ENCODE results near the gene BMP3.

Gene BMP3

DNA sequence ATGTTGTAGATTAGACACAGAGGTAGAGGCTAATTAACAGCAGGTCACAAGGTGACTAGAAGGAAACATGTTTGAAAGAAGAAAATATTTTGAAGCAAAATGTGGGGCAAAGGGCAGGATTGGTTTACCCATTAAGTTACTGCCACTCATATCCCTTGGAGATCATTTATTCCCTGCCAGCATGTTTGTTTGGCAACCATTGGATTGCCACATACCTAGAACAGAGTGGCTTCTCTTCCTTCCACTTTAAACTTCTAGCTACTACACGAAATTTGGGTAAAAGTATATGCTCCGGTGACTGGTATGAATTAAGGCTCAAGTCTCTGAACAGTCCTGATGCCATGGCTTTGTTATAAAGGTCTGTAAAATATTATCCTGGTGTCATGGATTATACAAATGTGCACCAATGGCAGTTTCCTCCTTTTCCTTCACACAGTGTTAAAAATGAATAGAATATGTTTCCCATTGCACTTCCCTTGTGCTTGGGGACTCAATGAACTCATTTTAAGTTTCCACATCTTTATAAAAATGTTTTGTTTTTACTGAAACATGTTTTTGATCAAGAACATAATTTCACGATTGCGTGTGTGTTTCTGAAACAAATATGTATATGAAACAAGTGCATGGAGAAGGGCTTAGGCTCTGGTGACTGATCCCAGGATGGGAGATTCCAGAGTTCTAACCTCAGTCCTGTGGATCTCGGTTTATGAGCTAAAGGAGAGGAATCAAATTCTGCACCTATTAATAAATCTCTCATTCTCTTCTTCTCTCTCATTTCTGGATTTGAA, 12.3 kb downstream of the BMP3 start:
- DNase-seq (ENCODE audit: low read depth in 3 of 3): no peak

GRCh38 chr4:81049330-81049729, 18.8 kb downstream of the BMP3 start:
- DNase-seq (ENCODE audit: low read depth in 3 of 3): no peak

GRCh38 chr4:81049907-81050306, 19.4 kb downstream of the BMP3 start:
- DNase-seq (ENCODE audit: low read depth in 3 of 3): no peak

GRCh38 chr4:81052119-81053068, 21.9 kb downstream of the BMP3 start:
- DNase-seq (ENCODE audit: low read depth in 3 of 3): peak in 1 of 3 donors; percentile 28

GRCh38 chr4:81058621-81059020, 28.1 kb downstream of the BMP3 start:
- no peak for DNase-seq (ENCODE audit: low read depth in 3 of 3)

- DNase-seq (ENCODE audit: low read depth in 3 of 3): no peak
Measured at GRCh38 chr4:81060587-81061343, 30.3 kb downstream of the BMP3 start.

DNA sequence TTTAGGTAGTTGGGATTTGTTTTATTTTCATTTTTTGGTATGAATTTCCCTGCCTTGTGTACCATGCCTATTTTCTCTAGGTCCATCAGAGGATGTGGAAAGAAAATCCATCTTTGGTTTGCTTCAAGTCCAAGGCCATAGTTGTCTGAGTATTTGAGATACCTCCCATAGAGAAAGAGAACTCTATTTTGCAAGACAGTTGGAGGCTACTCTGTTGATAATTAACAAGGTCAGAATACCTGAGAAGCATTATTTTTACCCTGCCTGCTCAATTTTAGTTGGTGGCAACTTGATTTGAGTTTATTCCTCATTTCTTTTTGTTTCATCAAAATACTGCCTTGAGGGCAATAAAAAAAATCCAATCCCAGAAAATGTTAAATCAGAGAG, 30.8 kb downstream of the BMP3 start:
- no peak for DNase-seq (ENCODE audit: low read depth in 3 of 3)

DNA sequence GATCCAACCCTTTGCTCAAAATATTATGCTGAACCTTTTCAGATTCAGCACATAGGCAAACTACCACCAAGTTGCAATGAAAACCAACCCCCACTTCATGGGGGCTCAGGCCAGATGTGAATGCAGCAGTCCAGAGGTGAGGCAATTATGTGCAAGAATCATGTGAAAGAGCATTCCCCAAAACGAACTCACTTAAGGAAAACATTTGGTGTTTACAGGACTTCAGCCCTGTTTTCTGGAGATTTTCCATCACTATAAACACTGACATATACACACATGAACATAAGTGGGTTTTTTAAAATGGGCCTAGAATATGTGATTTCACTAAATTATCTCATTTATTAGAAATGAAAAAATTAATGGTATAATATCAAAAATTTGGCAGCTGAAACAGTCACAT, 31.5 kb downstream of the BMP3 start:
- no peak for DNase-seq (ENCODE audit: low read depth in 3 of 3)

DNA sequence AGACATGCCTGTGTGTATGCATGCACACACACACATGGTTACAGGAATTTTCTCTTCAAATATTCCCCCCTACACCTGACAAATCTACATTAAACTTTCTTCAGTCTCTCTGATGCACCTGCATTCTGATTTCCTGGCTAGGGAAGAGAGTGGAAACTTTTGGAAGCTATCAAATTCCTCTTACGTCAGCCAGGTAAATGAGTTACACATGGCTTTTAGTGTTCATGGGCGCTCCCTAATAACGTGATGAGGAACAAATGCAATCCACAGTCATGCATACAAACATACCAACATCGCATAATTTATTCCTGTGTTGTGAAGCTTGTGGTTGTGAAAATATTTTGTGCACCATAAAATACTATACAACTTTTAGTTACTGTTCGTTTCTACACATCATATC, 34.9 kb downstream of the BMP3 start:
- no peak for DNase-seq (ENCODE audit: low read depth in 3 of 3)

DNA sequence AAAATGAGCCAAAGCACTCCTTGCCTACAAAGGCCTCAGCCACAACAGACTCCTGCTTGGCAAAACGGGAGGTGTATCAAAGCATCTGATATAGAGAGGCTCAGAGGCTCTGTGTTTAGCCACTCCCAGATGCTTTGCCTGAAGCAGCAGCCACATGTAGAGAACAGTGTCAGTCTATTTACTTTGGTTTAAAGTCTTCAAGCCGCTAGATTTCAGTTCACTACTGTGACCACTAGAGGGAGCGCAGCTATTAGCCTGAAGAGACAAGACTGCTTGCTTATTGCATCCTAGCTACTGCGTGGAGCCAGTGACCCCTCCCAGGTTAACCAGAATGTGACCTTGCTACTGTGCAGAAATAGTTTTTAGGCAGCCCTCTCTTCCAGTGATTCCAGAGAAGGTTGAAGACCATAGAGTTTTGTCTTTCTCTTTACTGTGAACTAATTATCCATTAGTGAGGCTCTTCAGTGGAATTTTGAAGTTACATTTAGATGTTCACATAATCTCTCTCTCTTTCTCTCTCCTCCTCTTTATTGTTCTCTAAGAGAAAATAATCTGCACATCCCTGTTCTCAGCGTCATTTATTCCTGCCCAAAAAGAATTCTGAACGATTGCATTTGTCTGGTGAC, 39.3 kb downstream of the BMP3 start:
- peak; percentile 15 to 40 (median 27) for DNase-seq (ENCODE audit: low read depth in 3 of 3)

GRCh38 chr4:81071013-81071412, 40.5 kb downstream of the BMP3 start:
- DNase-seq (ENCODE audit: low read depth in 3 of 3): no peak

DNA sequence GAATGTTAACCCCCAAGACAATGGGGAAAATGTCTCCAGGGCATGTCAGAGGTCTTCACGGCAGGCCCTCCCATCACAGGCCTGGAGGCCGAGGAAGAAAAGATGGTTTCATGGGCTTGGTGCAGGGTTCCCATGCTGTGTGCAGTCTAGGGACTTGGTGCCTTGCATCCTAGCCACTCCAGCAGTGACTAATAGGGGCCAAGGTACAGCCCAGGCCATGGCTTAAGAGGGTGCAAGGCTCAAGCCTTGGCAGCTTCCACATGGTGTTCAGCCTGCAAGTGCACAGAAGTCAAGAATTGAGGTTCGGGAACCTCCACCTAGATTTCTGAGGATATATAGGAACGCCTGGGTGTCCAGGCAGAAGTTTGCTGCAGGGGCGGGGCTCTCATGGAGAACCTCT, 50.6 kb downstream of the BMP3 start:
- DNase-seq (ENCODE audit: low read depth in 3 of 3): no peak

GRCh38 chr4:81084029-81084428, 53.5 kb downstream of the BMP3 start:
- DNase-seq (ENCODE audit: low read depth in 3 of 3): no peak

DNA sequence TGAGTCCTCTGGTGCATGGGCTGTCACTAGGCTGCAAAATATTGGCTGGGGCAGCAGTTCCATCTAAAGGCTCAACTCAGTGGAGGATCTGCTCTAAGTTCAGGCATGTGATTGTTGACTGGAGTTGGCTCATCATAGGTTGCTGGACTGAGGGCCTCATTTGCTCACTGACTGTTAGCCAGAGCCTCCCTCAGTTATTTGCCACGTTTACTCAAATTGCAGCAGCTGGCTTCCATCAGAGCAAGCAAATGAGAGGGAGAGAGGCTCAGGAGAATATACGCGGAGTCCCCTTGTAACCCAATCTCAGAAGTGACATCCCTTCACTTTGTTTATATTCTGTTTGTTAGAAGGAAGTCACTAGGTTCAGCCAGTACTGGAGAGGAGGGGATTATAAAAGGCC, 54.1 kb downstream of the BMP3 start:
- no peak for DNase-seq (ENCODE audit: low read depth in 3 of 3)

GRCh38 chr4:81085291-81085690, 54.8 kb downstream of the BMP3 start:
- no peak for DNase-seq (ENCODE audit: low read depth in 3 of 3)

- DNase-seq (ENCODE audit: low read depth in 3 of 3): no peak
Measured at GRCh38 chr4:81085979-81086378, 55.5 kb downstream of the BMP3 start.

DNA sequence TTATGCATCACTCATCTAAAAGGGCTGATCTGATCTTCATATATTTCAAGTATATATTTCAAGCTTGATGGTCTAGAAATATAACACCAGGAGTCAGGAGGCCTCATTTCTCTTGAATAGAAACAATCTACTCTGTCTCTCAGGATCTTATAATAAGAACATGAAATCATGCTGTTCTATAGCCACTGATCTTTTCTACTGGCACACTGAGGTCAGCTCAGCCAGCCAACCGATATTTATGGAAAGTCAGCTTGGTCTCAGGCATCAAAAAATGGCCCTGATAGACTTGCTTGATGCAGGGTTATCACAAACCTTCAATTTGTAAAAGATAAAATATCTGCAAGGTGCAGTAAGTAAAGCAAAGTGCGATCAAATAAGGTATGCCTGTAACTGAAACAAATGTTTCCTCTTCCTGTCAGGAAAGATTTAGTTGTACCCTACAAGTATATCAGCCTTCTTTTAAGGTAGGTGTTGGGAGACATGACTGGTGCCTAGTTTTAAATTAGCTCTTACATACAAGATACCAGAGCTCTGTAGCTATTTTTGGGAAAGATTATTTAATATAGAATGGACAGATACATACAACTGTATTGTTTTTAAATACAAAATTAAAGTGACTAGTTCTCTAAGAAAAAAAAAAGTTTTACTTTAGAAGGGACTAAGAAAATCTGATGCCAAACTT, 63.4 kb downstream of the BMP3 start:
- DNase-seq (ENCODE audit: low read depth in 3 of 3): no peak

- DNase-seq (ENCODE audit: low read depth in 3 of 3): no peak
Measured at GRCh38 chr4:81095389-81095788, 64.9 kb downstream of the BMP3 start.

GRCh38 chr4:81096566-81096965, 66.1 kb downstream of the BMP3 start:
- DNase-seq (ENCODE audit: low read depth in 3 of 3): no peak

DNA sequence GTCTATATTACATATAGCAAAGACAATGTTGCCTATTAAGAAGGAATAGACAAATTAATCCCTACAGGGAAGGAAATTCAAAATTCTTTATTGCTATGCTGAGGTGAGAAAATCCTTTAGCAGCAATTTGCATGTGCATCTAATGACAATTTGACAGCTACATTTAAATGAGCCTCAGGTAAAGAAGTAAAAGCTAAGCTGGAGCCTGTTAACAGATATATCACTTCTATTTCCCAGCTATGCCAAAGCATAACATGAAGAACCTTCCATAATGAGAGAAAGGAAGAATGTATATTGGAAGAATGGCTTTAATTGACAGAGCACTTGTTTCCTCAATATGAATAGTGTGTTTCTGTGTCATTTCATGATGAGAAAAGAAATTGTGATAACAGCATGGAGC, 71.6 kb downstream of the BMP3 start:
- no peak for DNase-seq (ENCODE audit: low read depth in 3 of 3)

DNA sequence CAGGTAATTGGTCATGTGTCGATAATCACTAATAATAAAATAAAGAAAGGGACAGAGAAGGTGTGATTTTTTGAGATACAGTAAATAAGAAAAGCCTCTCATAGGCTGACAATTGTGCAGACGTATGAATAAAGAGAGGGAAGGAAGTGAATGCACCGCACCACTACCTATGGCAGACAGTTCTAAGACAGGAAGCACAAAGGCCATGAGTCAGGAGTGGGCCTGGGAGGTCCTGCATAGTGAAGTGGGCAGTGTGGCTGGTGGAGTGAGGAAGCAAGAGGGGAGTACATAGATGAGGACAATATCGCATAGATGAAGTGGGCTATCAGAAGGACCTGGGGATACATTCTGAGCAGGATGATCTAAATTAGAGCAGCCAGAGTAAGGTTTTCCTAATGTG, 75.6 kb downstream of the BMP3 start:
- no peak for DNase-seq (ENCODE audit: low read depth in 3 of 3)
